H7 (cell line): Measurements from ENCODE around the gene TMEM87A. TPM values are rescaled to one million over a fixed set of nuclear protein-coding genes. Genes with fewer than 3 reads are reported as not detected.

Experiments
- DNase-seq: peaks from one replicate; pipeline ENCODE4 v3.0.0; 2012
- H3K27me3 ChIP-seq: 2 replicates; pipeline ENCODE4 v1.6.0; 2011; ENCODE audit warnings: mild to moderate bottlenecking, low read length; ENCODE audit not compliant: control insufficient read depth, insufficient read depth
- H3K36me3 ChIP-seq: replicated peaks from 2 replicates; pipeline ENCODE4 v1.5.1; 2011; ENCODE audit warnings: low read length; ENCODE audit not compliant: control insufficient read depth, insufficient read depth
- H3K4me3 ChIP-seq: 2 replicates; pipeline ENCODE4 v1.5.1; 2011; ENCODE audit warnings: low read depth, mild to moderate bottlenecking, control low read depth, low read length, moderate library complexity; ENCODE audit not compliant: insufficient read depth
- total RNA-seq: library from RNA; depleted of rRNA; stranded (reverse); fragments of >200 nt; shearing (Covaris generic); gene quantifications from 2 replicates; pipeline ENCODE4 v1.2.3, GENCODE V29; 2014

Gene TMEM87A
- total RNA-seq, 1 experiment from 2014 or later, result 25.2 TPM

DNA sequence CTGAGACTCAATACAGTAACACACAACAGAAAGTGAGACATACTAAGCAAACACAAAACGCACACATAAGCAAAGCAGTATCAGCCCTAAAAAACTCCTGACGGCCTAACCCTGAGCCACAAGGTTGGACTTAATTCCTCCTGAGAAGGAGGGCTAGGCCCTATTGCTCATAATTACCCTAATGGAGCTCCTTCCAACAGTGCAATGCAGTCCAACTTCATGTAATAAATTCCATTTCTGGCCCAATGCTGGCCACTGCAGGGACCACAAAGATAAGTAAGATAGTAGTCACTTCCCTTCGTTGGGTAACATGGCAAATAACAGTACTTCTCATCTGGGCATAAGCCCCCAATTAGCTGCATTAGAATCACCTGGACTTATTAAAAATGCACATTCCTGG lies 69.3 kb downstream of the TMEM87A start:
- no peak for DNase-seq
- no peaks in the 10 kb centered on the region for H3K36me3 ChIP-seq

DNA sequence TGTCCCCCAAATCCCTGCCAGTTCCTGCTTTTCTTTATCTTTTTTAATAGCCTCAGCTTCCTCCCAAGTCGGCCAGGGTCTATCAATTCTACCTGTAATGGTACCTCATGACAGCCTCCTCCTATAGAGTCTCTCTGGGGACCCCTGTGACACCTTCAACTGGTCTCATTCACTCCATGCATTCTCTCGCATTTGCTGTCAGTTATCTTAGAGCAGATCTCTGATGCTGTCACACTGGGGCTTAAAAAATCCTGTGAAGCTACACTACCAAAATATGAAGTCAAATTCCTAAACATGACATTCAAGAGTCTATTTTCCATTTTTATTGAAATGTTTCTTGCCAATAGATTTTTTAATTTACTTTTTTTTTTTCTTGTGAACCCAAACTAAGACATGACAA lies 70.6 kb downstream of the TMEM87A start:
- no peaks in the 10 kb centered on the region for H3K36me3 ChIP-seq
- no peaks in the 10 kb centered on the region for H3K27me3 ChIP-seq
- DNase-seq, result no peak
- H3K4me3 ChIP-seq, result no peak overlapping the region

More for the DNA sequence above, 69.3 kb downstream of the TMEM87A start:
- no peak overlapping the region for H3K4me3 ChIP-seq
- H3K27me3 ChIP-seq, result no peaks in the 10 kb centered on the region

DNA sequence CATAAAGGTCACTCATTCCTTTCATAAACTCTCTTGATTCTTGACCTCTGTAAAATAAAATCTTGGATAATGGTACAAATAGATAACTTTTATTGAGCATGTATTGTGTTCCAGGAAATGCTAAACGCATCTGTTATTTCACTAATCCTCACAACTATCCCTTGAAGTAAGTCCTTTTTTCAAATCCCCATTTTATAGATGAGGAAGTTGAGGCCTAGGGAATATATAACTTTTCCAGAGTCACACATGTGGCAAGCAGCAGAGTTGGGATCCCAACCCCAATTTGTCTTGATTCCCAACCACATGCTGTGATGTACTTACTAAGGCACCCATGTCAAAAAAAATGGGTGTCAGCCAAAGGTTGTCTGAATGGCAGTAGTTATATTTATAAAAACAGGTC lies 71.4 kb downstream of the TMEM87A start:
- H3K27me3 ChIP-seq, result no peaks in the 10 kb centered on the region
- no peak for DNase-seq
- no peaks in the 10 kb centered on the region for H3K36me3 ChIP-seq
- no peak overlapping the region for H3K4me3 ChIP-seq

DNA sequence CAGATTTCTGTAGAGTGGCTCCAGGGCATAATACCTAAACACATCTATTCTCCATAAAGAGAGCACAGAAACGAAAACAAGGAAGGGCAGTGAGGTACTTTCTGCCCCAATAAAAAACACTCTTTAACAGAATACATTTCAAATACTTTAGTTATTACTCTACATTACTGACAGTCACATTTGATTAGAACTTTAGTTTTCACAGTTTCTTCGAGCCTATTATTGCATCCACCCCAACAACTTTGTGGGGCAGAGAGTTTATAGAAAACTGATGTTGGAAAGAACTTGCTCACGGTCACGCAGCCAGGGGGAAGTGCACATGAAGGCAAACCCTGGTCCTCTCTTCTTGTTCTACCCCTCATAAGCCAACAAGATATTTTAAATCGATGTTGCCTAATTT lies 74.1 kb downstream of the TMEM87A start:
- Histone ChIP-seq H3K27me3 (no peaks in the 10 kb centered on the region), H3K4me3 (no peak overlapping the region), H3K36me3 (no peaks in the 10 kb centered on the region)
- no peak for DNase-seq

DNA sequence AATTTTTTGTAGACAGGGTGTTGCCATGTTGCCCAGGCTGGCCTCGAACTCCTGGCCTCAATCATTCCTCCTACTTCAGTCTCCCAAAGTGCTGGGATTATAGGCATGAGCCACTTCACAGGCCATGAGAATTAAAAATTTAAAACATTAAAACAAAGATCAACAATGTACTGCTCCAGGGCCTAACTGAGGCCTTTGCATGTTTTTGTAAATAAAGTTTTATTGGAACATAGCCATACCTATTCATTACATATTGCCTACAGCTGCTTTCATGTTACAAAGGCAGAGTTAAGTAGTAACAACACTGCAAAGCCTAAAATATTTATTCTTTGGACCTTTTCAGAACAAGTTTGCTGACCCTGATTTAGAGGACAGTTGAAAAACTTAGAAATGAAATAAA lies 74.7 kb downstream of the TMEM87A start:
- DNase-seq, result no peak

DNA sequence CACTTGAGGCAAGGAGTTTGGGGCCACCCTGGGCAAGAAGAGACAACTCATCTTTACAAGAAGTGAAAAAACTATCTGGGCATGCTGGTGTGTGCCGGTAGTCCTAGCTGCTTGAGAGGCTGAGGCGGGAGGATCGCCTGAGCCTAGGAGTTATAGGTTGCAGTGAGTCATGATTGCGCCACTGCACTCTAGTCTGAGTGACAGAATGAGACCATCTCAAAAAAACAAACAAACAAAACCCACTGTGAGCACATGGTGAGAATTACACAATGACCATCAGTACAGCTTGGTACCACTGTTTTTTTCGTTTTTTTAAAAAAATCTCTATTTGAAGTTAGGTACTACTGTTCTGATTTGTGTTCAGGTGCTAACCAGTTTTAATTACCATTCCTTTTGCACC lies 78.7 kb downstream of the TMEM87A start:
- peaks cover 2% of the 10 kb centered on the region; the same call in 1 of the 2 replicates for H3K36me3 ChIP-seq
- no peak overlapping the region for H3K4me3 ChIP-seq
- no peak for DNase-seq
- H3K27me3 ChIP-seq, result no peaks in the 10 kb centered on the region

More for the DNA sequence above, 74.7 kb downstream of the TMEM87A start:
- H3K27me3 ChIP-seq, result no peaks in the 10 kb centered on the region
- no peak overlapping the region for H3K4me3 ChIP-seq
- H3K36me3 ChIP-seq, result no peaks in the 10 kb centered on the region

DNA sequence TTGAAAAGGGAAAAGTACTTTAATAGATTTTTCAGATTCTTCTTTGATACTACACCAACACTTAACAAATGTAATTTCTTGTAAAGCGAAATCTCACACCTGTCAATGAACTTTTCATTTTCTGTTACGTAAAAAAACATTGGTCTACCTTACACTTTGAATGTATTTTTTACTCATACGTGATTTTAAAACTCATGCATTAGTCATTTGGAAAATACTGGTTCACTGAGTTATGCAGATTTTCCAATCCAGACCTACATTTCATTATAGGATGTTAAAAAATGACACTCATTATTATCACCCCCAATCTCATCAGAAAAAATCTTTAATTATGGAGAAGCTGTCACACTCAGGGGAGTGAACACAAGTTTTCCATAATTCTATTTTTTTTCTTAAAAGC lies 79.8 kb downstream of the TMEM87A start:
- H3K27me3 ChIP-seq, result no peaks in the 10 kb centered on the region
- no peak overlapping the region for H3K4me3 ChIP-seq
- DNase-seq, result no peak

DNA sequence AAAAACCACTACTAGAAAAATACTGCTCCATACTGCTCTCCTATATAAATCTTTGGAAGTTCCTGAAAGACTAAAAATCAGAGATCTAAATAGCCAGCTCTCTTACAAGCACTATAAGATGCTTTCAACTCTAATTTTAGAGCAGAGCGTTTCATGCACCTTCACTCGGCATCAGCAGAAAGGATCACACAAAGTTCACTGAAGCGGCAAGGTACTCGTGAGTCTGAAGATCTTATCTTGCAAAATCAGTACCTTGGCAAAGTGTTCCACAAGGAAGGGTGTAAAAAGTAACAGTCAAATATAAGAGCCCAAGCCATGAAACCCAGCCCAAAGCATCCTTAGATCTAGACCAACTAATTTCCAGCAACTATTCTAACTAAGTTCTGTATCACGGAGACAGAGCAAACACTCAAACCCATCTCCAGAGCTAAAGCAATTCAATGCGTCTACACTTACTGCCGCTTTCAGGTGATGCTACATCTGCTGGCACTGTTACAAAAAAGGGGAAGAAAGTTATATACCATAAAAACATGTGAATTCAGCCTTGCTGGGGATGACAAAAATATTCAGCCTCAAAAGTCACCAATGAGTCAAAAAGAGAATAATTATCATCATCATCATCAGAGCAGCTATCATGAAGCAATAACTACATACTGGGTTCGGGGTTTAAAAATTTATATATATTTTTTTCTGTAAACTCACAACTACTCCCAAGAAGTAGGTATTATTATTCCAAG lies 81.5 kb downstream of the TMEM87A start:
- Histone ChIP-seq H3K4me3 (no peak overlapping the region), H3K27me3 (no peaks in the 10 kb centered on the region), H3K36me3 (peaks cover 2% of the 10 kb centered on the region; the same call in 1 of the 2 replicates)
- no peak for DNase-seq

More for the DNA sequence above, 79.8 kb downstream of the TMEM87A start:
- H3K36me3 ChIP-seq, result peaks cover 2% of the 10 kb centered on the region; the same call in 1 of the 2 replicates

DNA sequence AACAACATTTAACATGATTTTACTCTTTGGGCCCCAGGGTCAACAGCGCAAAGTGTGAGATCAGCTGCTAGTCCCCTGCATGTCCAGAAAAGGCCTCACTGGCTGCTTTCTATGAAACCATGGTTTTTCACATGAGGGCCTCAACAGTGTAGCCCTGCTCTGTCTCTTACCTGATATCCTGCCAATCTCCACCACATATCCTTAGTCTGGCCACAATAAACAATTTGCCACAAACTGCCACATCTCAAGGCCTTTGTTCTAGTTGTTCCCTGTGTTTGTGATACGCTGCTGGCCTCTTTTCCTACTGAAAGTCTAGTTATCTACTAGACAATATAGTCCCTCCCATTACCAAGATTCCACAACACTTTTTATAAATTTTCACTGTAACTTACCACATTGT lies 82.9 kb downstream of the TMEM87A start:
- Histone ChIP-seq H3K4me3 (no peak overlapping the region), H3K27me3 (no peaks in the 10 kb centered on the region), H3K36me3 (peaks cover 2% of the 10 kb centered on the region; the same call in 1 of the 2 replicates)
- no peak for DNase-seq

DNA sequence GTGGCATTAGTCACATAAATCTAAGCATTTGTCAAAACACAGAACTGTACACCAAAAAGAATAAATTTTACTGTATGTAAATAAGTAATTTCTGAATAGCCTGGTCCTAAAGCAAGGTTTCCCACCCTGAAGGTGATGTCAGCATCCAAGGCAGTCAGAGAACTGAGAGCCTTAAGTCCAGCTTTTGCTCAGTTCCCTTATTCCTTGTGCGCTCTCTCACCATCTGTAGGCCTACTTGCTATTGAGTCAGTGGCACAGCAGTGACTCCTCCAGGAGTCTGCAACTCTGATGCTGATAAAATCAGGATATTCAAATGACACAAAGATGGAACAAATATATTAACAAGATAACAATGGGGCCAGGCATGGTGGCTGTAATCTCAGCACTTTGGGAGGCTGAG lies 87.4 kb downstream of the TMEM87A start:
- no peak for DNase-seq
- Histone ChIP-seq H3K4me3 (no peak overlapping the region), H3K27me3 (no peaks in the 10 kb centered on the region), H3K36me3 (peaks cover 4% of the 10 kb centered on the region)

DNA sequence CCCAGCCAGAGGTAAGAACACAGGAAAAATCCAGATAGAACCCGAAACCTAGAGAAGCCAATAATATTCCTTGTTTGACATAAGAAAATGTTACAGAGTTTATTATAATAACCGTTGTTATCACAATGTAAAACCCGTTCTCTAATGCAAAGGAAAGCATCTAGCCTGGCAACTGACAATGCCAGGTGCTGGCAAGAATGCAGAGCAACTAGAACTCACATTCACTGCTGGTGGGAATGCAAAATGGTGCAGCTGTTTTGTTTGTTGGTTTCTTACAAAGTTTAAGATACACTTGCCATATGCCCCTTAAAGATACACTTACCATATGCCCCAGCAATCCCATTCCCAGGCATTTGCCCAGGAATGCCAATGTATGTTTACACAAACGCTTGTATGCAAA lies 88.5 kb downstream of the TMEM87A start:
- Histone ChIP-seq H3K36me3 (peaks cover 2% of the 10 kb centered on the region), H3K27me3 (no peaks in the 10 kb centered on the region)

DNA sequence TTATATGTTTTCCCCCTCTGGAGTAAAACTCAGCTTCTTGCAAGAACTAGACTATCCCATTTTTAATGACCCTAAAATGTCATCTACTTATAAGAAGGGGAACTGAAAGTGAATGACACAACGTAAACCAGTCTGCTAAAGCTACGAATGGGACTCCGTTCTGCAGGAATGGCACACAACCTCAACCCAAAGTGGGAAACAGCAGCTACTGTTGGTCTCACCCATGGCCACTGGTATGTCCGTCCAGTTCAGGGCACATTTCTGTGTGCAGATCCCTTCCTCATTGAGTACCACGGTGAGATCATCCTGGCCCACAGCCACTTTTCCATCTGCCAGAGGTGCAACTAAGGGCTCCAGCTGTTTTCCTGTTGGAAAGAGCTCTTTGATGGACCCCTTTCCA lies 88.9 kb downstream of the TMEM87A start:
- H3K27me3 ChIP-seq, result no peaks in the 10 kb centered on the region
- peaks cover 2% of the 10 kb centered on the region for H3K36me3 ChIP-seq
- no peak overlapping the region for H3K4me3 ChIP-seq
- DNase-seq, result no peak

More for the DNA sequence above, 88.5 kb downstream of the TMEM87A start:
- H3K4me3 ChIP-seq, result no peak overlapping the region
- DNase-seq, result no peak

DNA sequence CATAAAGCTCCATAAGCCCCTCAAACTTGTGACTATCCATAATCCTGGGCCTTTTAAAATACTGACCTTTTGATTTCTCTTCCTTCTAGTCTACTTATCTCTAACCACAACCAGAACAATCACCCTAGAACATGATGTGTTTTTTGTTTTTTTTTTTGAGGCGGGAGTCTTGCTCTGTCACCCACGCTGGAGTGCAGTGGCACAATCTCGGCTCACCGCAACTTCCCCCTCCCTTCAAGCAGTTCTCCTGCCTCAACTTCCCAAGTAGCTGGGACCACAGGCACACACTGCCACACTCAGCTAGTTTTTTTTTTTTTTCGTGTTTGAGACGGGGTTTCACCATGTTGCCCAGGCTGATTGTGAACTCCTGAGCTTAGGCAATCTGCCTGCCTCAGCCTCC lies 90.3 kb downstream of the TMEM87A start:
- no peak for DNase-seq
- Histone ChIP-seq H3K4me3 (no peak overlapping the region), H3K36me3 (peaks cover 5% of the 10 kb centered on the region), H3K27me3 (no peaks in the 10 kb centered on the region)

DNA sequence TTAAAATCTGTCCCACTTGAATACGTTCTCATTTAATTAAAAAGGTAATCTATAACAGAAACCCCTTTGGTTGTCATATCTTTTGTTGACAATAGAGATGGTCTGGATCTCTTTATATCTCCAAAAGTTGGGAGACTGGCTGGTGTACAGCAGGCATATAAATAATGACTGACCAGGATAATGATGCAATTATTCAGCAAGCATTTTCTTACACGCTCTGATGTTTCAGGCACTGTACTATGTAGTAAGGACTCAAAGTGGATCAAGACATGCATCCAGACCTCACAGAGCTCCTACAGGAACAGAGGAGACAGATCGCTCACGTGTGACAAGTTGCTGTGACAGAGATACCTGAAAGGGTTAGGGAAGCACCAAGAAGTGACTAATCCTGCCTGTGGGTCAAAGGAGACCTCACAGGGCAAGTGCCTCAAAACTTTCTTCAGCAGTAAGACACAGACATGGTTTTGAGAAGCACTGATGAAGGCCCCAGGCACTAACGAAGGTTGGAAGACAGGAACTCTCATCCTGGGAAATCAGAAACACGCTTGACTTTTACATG lies 90.8 kb downstream of the TMEM87A start:
- DNase-seq, result no peak
- Histone ChIP-seq H3K4me3 (no peak overlapping the region), H3K36me3 (peaks cover 5% of the 10 kb centered on the region), H3K27me3 (no peaks in the 10 kb centered on the region)

DNA sequence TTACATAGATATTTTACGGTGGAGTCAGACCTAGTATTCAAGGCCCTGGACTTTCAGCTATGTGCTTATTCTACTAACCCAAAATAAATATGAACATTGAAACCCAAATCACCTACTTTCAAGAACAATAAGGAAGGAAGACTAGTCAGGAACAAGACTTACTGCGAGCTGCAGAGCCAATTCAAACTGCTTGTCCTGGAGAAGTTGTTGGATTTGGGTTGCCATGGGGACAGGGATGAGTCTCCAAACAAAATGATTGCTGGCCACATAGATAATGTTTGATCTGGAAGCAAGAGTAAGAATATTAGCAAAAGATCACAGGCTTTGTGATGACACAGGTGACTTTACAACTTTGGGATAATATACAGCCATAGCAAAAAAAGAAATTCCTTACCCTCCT lies 95.2 kb downstream of the TMEM87A start:
- peaks cover 8% of the 10 kb centered on the region for H3K36me3 ChIP-seq
- no peaks in the 10 kb centered on the region for H3K27me3 ChIP-seq
- no peak overlapping the region for H3K4me3 ChIP-seq
- no peak for DNase-seq
